NCI-H226 (cell line): ENCODE results near the gene ENOX1.
A peak's percentile ranks its signal among the peaks of the same experiment; 100 is the strongest.

ENCODE experiments used
- DNase-seq: peaks from one replicate; pipeline ENCODE4 v3.0.0-alpha.2; 2015

ENOX1 gene

DNA sequence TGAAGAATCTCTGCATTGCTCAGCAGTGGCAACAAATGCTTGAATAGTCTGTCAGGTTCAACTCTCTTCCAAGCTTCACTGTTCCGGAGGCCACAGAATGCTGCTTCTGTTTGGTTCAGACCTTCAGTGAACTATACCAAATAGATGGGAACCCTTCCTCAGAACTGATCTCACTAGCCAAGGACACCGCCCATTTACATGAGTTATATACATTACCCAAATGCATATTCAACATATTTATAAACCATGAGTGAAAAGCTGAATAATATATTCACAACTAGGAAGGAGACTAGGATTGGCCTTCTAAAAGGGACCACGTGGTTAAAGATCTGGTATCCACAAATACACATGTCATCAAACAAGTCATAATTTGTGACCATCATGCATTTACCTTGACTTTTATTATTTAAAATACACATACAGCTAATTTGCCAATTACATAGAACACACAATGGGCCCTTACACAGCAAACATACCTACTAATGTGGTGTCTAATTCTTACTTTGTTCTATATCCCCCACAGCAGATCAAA is 49.3 kb downstream of the ENOX1 start:
- DNase-seq: no peak

DNA sequence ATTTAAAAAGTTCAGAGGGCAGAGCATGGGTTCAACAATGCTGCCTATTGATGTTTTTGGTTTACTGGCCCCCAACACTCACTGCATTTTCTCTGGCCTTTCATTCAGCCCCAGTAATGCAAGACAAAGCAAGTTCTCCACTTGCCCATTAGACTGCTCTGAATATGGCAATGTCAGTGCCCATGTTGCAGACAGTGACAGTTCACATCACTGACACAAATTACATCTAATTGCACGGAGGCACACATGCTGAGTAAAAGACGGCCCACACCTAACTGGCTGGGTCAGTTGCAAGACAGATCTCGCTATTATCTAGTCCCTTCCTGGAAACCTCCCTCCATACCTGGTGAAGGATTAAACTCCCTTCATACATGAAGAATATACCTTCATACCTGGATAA is 54.0 kb downstream of the ENOX1 start:
- no peak for DNase-seq

DNA sequence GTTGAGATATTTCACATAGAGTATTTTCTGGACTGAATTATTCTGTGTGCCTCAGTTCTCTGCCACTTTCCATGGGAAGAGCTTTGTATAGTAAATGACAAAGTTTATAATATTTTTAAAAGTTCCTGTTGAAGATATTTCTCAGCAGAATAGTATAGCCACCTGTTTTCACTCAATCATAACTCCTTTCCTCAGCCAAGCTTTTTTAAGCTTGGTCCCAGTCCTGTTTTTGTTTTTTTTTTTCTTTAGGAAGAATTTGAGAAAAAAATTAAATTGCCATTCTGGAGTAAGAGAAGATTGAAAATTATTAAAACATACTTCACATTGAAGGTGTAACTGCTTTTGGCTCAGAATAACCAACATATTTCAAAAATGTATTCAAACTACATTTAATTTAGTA is 55.5 kb downstream of the ENOX1 start:
- no peak for DNase-seq

DNA sequence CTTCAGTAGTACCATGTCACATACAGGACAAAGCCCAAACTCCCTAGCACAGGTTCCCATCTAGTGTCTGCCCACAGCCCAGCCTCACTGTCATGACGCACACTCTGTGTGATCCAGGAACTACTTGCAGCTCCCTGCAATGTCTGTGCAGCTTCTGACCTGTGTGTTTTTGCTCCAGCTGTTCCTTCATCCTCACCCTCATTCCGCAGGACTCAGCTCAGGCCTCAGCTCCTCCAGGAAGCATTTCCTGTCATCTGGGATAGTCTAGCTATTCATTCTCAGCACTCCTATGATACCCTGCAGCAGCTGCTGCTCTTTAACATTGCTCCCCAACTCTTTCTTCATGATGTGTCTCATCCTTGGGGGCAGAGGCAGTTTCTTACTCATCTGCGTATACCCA is 56.1 kb downstream of the ENOX1 start:
- DNase-seq: peak; percentile 33

DNA sequence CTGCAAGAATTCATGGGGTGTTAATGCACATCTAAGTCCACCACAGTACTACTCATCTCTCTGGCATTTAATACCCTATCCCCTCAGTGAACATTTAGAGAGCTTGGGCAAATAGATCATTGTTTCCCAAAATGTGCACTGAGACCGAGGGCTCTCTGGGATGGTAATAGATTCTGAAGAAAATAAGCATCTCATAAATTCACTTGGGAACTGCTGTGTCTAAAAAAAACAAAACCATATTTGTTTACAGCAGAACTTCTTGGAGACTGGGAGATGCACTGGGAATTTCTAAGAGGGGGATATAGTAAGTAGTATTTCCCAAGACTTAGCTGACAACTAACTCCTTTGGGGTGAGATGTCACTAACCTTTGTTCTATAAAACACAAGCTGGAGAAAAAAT is 58.4 kb downstream of the ENOX1 start:
- no peak for DNase-seq

DNA sequence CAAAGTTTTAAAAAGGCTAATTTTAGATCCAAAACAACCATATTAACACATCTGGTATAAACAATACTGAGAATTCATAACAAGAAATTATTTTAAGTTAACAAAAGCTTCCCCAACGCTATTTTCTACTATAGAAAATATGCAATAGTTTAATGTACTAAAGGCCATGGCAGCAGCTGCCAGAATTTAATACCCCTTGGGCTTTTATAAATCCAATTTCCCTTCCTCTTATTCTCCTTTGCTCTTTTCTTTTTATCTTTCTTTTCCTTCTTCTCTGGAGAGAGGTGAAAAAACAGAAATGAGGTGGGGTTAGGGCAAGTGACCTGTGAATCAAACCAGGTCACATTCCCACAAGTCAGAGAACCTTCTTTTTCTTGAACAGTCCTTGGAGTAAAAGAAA is 58.9 kb downstream of the ENOX1 start:
- DNase-seq: no peak

DNA sequence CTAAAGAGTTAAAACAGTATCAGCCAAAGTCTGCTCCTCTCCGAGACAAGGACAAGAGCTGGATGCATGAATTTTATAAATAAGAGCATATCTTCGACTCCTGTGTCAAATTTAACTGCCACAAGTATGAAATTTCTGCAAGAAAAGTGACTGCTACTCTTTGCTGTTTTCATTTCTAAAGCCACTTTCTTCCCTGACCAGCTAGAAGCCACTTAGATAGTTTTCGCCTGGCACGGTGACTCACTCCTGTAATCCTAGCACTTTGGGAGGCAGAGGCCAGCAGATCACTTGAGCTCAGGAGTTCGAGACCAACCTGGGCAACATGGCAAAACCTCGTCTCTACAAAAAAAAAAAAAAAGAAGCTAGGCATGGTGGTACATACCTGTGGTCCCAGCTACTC is 61.3 kb downstream of the ENOX1 start:
- no peak for DNase-seq

DNA sequence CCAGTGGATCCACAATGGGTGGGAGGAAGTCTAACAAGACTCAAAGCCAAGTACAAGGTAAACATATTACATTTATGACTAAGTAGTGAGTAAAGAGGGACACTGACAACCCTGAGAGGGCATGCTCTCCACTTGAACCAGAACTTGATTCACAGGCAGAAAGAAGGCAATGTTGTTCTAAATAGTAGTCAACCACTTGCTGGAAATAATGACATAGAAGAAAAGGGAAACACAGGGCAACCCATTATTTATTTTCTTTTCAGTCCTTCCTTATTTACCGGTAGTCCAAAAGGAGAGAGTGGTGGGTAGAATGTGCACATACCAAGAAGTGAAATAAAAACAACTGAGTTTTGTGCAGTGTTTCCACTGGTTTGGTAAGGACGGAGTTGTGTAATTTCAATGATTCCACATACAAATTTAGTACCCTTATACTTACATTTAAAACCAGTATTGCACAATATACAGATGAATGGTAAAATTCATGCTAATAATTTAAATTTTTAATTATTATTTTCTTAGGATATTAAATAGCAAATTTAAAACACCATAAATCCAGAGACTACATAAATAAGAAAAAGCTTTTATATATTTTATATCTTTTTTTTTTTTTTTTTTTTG is 65.9 kb downstream of the ENOX1 start:
- peak; percentile 7 for DNase-seq

DNA sequence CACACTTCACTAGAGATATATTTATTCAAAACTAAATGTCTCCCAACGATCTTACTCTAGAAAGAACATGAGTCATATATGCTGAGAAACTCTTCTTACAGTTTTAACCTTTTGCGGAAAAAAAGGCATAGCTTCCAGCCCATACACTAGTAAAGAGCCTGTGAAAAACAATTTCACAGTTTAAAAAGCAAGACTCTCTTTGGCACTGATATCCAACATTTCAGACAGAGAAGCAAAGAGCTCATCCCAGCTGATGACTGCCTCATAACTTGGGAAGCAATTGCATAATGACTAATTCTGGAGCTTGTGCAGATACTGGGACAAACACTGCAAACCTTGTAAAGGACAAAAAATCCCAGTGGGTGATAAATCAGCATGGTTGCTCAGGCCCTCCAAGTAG is 88.0 kb downstream of the ENOX1 start:
- DNase-seq: no peak

DNA sequence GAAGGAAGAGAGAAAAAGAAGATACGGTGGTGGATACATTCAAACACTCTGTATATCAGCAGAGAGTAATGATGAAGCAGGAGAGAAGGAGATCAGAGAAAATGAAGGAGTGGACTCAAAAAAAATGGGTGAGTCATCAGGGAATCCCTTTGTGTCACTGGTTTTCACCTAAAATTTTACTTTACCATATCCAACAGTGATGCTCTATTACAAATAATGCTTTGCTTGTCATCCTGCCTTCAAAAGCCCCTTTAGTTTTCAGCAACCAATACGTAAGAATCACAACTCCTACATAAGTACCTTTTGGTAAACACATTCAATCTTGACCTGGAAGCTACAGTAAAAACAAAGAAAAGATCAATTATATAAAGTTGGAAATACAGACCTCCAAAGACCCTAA is 88.8 kb downstream of the ENOX1 start:
- DNase-seq: no peak

DNA sequence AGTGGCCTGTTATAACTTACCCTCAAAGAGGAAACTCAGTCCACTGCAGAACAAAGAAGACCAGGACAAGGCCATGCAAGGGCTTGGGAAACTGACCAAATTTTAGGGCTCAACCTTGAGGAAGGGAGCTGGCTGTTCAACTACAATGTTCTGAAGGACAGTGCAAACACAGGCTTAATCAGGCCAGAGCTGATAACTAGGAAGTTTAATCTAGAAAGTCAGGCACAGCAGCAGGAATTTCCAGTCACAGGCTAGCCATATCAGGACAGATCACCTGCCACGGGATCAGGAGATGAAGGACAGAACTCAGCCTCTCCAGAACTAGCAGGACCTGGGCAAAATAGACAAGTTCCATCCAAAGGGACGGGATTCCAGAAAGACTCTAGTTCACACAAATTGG is 89.4 kb downstream of the ENOX1 start:
- DNase-seq: no peak

DNA sequence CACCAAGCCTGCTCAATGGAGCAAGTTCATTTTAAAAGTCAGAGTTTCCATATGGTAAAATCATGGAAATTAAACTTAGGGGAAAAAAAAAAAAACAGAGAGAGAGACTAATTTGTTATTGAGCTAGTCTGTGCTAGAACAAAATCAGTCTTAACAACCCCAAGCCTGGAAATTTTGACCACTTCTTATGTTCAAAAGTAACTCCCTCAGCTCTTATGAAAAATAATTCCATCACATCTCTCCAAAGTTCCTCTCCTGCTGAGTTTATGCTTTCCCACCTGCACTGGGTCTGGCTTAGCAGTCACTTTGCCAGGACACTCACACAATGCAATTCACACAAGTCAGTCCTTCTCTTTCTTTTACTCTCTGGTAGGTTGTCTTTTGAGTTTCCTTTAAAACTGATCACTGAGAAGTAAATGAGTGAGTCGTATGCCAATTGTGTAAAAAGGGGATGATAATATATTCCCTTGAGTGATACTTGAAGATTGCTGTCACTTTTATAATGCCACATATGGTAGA is 92.6 kb downstream of the ENOX1 start:
- no peak for DNase-seq

DNA sequence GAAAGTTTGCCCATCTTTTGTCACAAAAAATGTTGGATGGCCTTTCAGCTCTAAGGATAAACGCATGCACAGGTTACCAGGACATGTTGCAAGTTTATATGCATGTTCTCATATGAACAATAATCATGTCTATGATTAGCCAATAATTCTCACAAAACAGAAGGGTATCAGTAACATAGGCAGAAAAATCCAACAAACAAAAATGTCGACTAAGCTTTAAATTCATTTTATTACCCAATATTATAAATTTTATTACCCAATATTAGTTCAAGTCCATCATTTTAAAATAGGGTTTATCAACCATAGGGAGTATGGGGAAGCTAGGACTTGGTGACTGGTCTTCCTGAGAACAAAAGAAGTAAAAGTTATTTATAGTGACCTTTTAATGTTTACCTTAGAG is 93.1 kb downstream of the ENOX1 start:
- no peak for DNase-seq

DNA sequence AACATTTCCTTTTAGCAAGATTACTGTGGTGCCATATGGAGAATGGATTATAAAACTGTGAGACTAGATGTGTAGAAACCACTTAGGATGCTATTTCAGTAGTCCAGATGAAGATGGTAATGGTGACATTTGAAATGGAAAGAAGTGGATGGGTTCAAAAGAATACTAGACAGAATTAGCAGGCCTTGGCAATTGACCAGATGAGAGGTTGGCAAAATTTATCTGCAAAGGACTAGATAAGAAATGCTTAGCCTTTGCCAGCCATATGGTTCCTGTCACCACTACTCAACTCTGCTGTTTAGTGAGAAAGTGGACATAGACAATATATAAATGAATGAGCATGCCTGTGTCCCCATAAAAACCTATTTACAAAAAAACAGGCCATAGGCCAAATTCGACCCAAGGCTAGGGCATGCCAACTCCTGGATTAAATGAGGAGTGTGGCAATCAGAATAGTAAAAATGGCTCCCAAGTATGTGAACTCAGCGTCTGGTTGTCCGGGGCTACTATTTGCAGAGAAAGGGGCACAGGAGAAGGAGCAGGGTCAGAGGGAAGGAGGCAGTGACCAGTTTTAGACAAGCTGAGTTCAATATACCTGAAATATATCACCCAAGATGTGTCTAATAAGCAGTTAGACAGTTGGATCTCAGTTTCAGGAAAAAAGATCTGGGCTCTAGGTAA is 98.4 kb downstream of the ENOX1 start:
- no peak for DNase-seq

DNA sequence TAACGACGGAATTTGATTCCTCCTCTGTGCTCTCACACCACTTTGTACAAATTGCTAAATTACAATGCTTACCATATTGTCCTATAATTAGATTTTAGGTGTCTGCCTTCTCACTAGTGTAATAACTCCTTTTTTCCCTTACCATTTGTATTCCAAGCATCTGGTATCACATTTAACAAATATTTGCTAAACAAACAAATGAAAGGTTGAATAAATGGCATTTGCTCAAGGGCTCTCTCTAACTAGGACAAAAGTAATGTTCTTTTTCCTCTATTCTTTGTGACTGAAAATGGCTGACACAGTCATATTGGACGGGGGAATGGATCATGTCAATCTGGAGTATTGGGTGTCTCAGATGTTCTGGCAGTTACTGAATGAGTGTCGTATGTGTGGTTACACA is 99.7 kb downstream of the ENOX1 start:
- DNase-seq: no peak

DNA sequence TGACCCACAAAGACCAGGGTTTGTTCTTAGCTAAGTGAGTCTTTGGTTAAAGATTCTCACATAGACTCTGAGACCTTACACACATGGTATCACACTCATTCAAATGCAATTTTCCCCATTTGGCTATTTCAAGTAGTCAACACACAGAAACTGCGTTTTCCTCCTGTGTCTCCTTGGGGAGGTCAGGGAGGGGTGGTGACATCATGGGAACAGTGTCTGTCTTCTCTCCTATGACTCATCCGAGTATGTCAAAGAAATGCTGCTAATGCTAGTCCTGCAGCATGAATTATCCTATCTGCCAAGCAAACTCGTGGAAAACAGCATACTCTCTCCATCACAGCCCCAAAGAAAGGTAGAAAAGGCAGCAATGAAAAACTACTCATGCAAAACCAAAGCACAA is 100.2 kb downstream of the ENOX1 start:
- peak; percentile 54 for DNase-seq

DNA sequence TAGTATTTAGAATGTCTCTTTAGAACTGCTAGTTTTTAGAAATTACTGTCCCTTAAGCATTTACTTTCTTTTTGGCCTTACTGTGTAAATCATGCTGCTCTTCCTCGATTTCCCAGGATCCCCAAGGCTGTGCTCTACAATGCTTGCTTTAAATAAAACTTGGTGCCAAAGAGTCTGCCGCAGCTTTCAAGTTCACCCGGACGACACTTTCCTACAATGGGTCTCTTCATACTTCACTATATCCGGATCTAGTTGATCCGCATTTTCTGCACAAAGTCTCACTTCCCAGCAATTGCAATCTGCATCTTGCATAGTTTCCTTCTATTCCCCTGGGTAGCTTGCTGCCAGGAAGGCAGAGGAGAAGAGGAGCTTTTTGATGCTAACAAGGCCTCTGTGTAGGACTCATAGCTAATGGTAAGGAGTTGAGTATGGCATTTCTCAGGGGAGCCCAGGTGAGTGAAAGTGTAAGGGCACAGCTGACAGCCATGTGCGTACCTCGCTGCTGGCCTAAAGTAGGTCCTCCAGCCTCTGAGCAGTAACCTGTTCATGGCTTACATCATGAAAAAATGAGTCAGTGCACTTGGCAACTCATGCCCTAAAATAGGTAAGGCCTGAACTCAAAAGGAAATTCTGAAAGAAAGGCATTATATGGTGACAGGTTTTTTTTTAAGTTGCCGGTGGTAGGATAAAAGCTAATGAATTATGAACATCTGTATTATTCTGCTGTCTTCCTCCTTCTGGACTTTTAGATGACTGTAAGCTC is 101.6 kb downstream of the ENOX1 start:
- no peak for DNase-seq

DNA sequence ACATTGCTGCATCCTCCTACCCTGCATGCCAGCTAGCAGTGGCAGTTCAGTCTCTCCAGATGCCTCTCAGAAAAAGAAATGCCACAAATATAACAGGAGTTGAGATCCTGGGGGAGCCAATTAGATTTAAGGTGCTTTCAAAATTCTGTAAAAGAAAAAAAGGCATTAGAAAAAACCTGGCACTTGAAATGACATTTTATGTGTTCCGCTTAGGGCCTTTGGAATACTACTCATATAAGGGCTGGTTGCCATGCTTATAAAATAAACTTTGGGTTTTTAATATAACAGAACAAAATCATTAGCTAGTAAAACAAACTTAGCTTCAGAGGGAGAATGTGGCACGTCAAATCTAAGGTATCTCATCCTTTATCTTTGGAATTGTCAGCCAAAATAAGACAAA is 104.1 kb downstream of the ENOX1 start:
- DNase-seq: no peak

DNA sequence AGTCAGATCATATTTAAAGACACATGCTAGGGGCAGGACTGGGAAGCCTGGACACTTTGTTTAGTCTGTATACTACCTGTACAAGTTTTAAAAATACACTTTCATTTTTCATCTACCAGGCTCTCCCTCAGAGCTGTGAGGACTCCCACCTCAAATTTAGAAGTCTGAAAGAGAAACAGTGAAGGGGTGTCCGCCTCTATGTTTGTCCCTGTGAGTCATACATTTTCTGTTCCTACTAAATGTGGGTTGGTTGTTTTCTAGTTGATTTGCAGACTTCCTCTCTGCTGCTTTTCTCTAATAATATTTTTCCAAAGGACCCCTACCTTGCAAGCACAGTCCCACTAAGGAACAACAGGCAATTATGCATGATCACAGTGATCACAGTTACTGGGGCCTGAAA is 110.5 kb downstream of the ENOX1 start:
- no peak for DNase-seq

DNA sequence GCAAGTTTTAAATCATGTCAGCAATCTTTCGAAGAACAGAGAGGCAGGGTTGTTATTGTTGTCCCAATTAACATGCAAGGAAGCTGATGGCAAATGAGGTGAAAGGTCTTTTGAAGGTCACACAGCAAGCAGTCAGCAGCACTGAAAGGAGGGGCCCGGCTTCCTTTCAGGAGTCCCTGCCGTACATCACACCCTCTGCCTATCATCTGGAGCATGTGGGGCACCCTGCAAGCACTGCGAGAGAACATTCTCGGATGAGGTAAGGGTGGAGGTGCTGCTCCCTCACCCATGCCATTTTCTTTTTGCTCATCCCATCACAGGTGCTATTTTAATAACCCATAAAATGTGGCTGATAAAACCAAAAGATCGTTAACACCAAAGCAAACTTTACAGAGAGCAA is 111.2 kb downstream of the ENOX1 start:
- no peak for DNase-seq

DNA sequence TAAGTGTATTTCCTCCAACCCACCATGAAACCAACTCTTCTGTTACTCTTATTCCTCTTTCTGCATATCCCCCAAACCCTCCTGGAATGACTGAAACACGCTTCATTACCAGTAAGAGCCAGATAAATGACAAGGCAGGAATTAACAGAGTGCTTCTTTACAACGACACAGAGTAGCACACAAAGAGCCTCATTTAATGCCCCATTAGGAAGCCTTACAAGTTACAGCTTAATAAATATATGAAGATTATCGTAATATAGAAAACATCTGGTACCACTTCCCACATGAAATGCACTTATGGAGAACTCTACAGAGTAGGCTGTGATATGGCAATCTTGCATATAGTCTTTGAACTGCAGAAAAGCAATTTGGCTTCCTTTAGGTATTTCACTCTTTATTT is 116.8 kb downstream of the ENOX1 start:
- DNase-seq: no peak

DNA sequence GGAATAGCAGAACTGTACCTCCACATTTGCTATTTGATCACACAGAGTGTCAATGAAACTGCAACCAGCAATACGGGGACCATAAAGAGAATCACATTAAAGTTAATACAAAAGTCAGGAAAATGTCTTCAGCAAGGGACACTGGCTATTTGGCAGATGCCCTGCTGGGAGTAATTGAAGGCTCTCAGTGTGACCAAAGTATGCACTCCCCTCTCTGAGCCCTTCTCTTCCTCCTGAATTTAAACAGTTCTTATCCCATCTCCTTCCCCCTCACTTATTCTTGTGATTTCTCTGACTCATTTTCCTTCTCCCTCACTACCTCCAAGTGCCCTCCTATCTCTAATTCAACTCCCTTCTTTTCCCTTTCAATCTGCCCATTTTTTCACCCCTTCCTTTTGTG is 117.7 kb downstream of the ENOX1 start:
- DNase-seq: no peak

DNA sequence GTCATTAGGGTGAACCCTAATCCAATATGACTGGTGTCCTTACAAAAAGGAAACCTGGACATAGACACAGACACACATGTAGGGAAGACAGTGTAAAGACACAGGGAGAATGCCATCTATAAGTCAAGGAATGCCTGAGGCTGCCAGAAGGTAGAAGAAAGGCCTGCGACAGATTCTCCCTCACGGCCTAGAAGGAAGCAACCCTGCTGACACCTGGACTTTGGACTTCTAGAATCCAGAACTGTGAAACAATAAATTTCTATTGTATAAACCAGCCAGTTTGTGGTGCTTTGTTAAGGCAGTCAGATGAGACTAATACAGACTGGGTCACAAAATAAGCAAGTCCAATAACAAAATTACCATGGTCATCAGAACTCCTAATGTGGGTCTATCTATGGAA is 120.4 kb downstream of the ENOX1 start:
- DNase-seq: no peak

DNA sequence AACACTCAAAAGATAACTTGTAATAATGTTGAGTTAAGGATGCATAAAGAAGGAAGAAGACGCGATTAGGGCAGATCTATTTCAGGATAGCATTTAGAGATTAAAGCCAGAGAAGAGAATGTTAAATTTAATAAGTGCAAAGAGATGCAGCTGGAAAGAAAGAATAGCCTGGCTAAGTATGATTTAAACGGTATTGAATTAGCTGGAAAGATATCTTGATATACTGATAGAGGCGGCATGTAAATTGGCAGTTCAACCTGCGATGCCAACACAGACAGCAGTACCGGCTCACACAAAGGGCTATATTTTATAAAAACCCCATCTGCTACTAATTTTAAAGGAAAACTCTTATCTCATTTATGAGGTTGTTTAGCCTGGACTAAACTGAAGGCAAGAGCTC is 121.4 kb downstream of the ENOX1 start:
- DNase-seq: no peak
